H1 (cell line): ENCODE results near the gene EEF1G.
"Not testable (repeated sequence)": the region's sequence is repeated elsewhere in the genome, so short reads cannot be mapped to it uniquely, and the experiment has no call there.

ENCODE experiments used
- BACH1 ChIP-seq: IDR thresholded peaks from 2 replicates; pipeline ENCODE4 v1.6.1; 2012; ENCODE audit warnings: low read length, improper control_type of control experiment
- CTCF ChIP-seq, 3 experiments: IDR thresholded peaks; 1 replicate in 2 of 3; 2 replicates in 1 of 3; pipeline versions ENCODE4 v1.5.1 to v1.6.1; 2011; ENCODE audit warnings: low read length in 3 of 3, mild to moderate bottlenecking in 3 of 3, inconsistent platforms in 2 of 3, low read depth in 1 of 3, moderate library complexity in 1 of 3; ENCODE audit not compliant: insufficient read depth in 1 of 3; ENCODE audit errors: control extremely low read depth in 1 of 3
- EP300 ChIP-seq, 2 experiments: IDR thresholded peaks; 1 replicate in 1 of 2; 2 replicates in 1 of 2; pipeline ENCODE4 v1.6.1; 2011 to 2012; ENCODE audit warnings: low read depth in 2 of 2, low read length in 2 of 2, mild to moderate bottlenecking in 2 of 2, borderline replicate concordance in 1 of 2, inconsistent platforms in 1 of 2, moderate library complexity in 1 of 2
- EZH2 ChIP-seq: fragments of 200-600 bp; sonication (generic); IDR thresholded peaks from 2 replicates; pipeline ENCODE4 v1.7.1; 2012; ENCODE audit warnings: low read depth, mild to moderate bottlenecking, moderate library complexity, low read length, inconsistent platforms; ENCODE audit not compliant: severe bottlenecking
- FOSL1 ChIP-seq: IDR thresholded peaks from 2 replicates; pipeline ENCODE4 v1.6.1; 2011; ENCODE audit warnings: mild to moderate bottlenecking, low read depth, low read length, moderate library complexity; ENCODE audit not compliant: insufficient read depth
- GABPA ChIP-seq: IDR thresholded peaks from 2 replicates; pipeline ENCODE4 v1.6.1; 2011; ENCODE audit warnings: mild to moderate bottlenecking, low read length, moderate library complexity, borderline replicate concordance; ENCODE audit not compliant: insufficient read depth
- POLR2A ChIP-seq, 2 experiments: IDR thresholded peaks; 1 replicate in 1 of 2; 2 replicates in 1 of 2; pipeline ENCODE4 v1.6.1; 2011; ENCODE audit warnings: low read depth in 2 of 2, low read length in 2 of 2, mild to moderate bottlenecking in 2 of 2; ENCODE audit errors: control extremely low read depth in 1 of 2
- RBBP5 ChIP-seq: IDR thresholded peaks from 2 replicates; pipeline ENCODE4 v1.7.1; 2012; ENCODE audit warnings: low read depth, mild to moderate bottlenecking, inconsistent platforms, low read length, moderate library complexity, borderline replicate concordance
- RFX5 ChIP-seq: IDR thresholded peaks from 2 replicates; pipeline ENCODE4 v1.6.1; 2011; ENCODE audit warnings: low read depth, low read length, improper control_type of control experiment, borderline replicate concordance
- SP1 ChIP-seq: IDR thresholded peaks from 2 replicates; pipeline ENCODE4 v1.6.1; 2011; ENCODE audit warnings: low read depth, low read length
- TAF7 ChIP-seq: optimal IDR thresholded peaks from 2 replicates; pipeline ENCODE3; 2011; ENCODE audit warnings: low read depth, mild to moderate bottlenecking, inconsistent platforms, low read length, moderate library complexity, borderline replicate concordance
- TEAD4 ChIP-seq: IDR thresholded peaks from 2 replicates; pipeline ENCODE4 v1.6.1; 2012; ENCODE audit warnings: low read depth, low read length, inconsistent platforms, mixed read lengths
- YY1 ChIP-seq: IDR thresholded peaks from 2 replicates; pipeline ENCODE4 v1.6.1; 2011; ENCODE audit warnings: low read depth, mild to moderate bottlenecking, low read length
- ZNF274 ChIP-seq: IDR thresholded peaks from 2 replicates; pipeline ENCODE4 v1.7.0; 2012; ENCODE audit warnings: low read length, borderline replicate concordance; ENCODE audit errors: extremely low read depth

- not testable (repeated sequence) for TF ChIP-seq EP300 (IDR thresholded peaks at IDR 0.05; ENCODE audit: borderline replicate concordance in 1 of 2, low read depth in 2 of 2, low read length in 2 of 2); EZH2; SP1; CTCF (IDR thresholded peaks at IDR 0.05; ENCODE audit: control extremely low read depth in 1 of 3, insufficient read depth in 1 of 3, low read depth in 1 of 3, low read length in 3 of 3); FOSL1; RBBP5; BACH1; ZNF274; GABPA; RFX5; YY1; TAF7; POLR2A (IDR thresholded peaks at IDR 0.05; ENCODE audit: control extremely low read depth in 1 of 2, low read depth in 2 of 2, low read length in 2 of 2); TEAD4
Measured at GRCh38 chr11:62585356-62585755, 11.7 kb upstream of the EEF1G start.
